ENCODE measurements around the gene TRMT10C. TPM values are rescaled to one million over a fixed set of nuclear protein-coding genes. Genes with fewer than 3 reads are reported as not detected.

The TRMT10C gene
- polyA plus RNA-seq, 1 donor = 27.5 TPM

Other genes with a start within 250 kb of the TRMT10C start
- gene IMPG2, start 241.3 kb upstream of the TRMT10C start, polyA plus RNA-seq = 0.57 TPM
- gene SENP7, start 48.7 kb upstream of the TRMT10C start, polyA plus RNA-seq = 41.1 TPM
- 118 TPM for gene PCNP, start 12.3 kb downstream of the TRMT10C start, polyA plus RNA-seq
- 19.1 TPM for gene ZBTB11, start 115.3 kb downstream of the TRMT10C start, polyA plus RNA-seq
- gene RPL24, start 124.8 kb downstream of the TRMT10C start, polyA plus RNA-seq = 1,695 TPM
- gene CEP97, start 162.7 kb downstream of the TRMT10C start, polyA plus RNA-seq = 5.3 TPM
- gene NXPE3, start 217.3 kb downstream of the TRMT10C start, polyA plus RNA-seq = 4.3 TPM

Data from large intestine (tissue), 1 donor.